WTC11 (cell line): Measurements from ENCODE around the gene ZNF74. TPM values are rescaled to one million over a fixed set of nuclear protein-coding genes. Genes with fewer than 3 reads are reported as not detected.

ENCODE experiments used
- ATAC-seq: fragments of 200-7000 bp; cut with Tn5 transposase; 2 replicates; pipeline ENCODE4 v1.10.0; 2021; ENCODE audit warnings: mild to moderate bottlenecking, moderate library complexity
- CTCF ChIA-PET: fragments of 300-600 bp; sonication (Branson Sonifier 250); formaldehyde crosslinking; loops from one replicate; lab custom pipeline; 2021; ENCODE audit warnings: antibody characterized with exemption; lab: Charles Lee
- POLR2A ChIA-PET: fragments of 350-600 bp; sonication (Branson Sonifier 250); formaldehyde crosslinking; loops from one replicate; lab custom pipeline; 2021; ENCODE audit warnings: antibody characterized with exemption; lab: Charles Lee
- DNase-seq: peaks from one replicate; pipeline ENCODE4 v3.0.0; 2021; ENCODE audit warnings: low spot score
- H3K27ac Mint-ChIP-seq: 2 replicates; pipeline ENCODE4 v1.8.0; 2021; ENCODE audit warnings: mixed read lengths
- H3K27me3 Mint-ChIP-seq: 2 replicates; pipeline ENCODE4 v1.8.0; 2021; ENCODE audit warnings: low read depth, mild to moderate bottlenecking, moderate library complexity, mixed read lengths
- H3K36me3 Mint-ChIP-seq: 2 replicates; pipeline ENCODE4 v1.8.0; 2021; ENCODE audit warnings: mixed read lengths
- H3K4me1 Mint-ChIP-seq: 2 replicates; pipeline ENCODE4 v1.8.0; 2022; ENCODE audit warnings: mixed read lengths
- H3K4me3 Mint-ChIP-seq: 2 replicates; pipeline ENCODE4 v1.8.0; 2021; ENCODE audit warnings: mild to moderate bottlenecking, moderate library complexity, mixed read lengths
- H3K9me3 Mint-ChIP-seq: 2 replicates; pipeline ENCODE4 v1.8.0; 2021; ENCODE audit warnings: mixed read lengths
- AFF4 ChIP-seq: sonication (generic); formaldehyde crosslinking; IDR thresholded peaks from 2 replicates; pipeline ENCODE4 v1.8.1; 2023; ENCODE audit warnings: mild to moderate bottlenecking, missing genetic modification reagents, borderline replicate concordance
- ATF1 ChIP-seq: sonication (generic); formaldehyde crosslinking; IDR thresholded peaks from 2 replicates; pipeline ENCODE4 v1.8.1; 2023; ENCODE audit warnings: mild to moderate bottlenecking, moderate library complexity, missing genetic modification reagents
- ATF3 ChIP-seq: sonication (generic); formaldehyde crosslinking; conservative IDR thresholded peaks from 2 replicates; pipeline ENCODE4 v1.8.1; 2022; ENCODE audit warnings: mild to moderate bottlenecking, missing genetic modification reagents
- CREB1 ChIP-seq: sonication (generic); formaldehyde crosslinking; IDR thresholded peaks from 2 replicates; pipeline ENCODE4 v1.8.0; 2023; ENCODE audit warnings: mild to moderate bottlenecking, missing genetic modification reagents
- CREM ChIP-seq: sonication (generic); formaldehyde crosslinking; IDR thresholded peaks from 2 replicates; pipeline ENCODE4 v1.8.1; 2022; ENCODE audit warnings: mild to moderate bottlenecking, missing genetic modification reagents, moderate library complexity
- E2F5 ChIP-seq: sonication (generic); formaldehyde crosslinking; IDR thresholded peaks from 2 replicates; pipeline ENCODE4 v1.8.1; 2022; ENCODE audit warnings: mild to moderate bottlenecking, moderate library complexity, missing genetic modification reagents
- ELF4 ChIP-seq: sonication (generic); formaldehyde crosslinking; IDR thresholded peaks from 2 replicates; pipeline ENCODE4 v1.8.1; 2022; ENCODE audit warnings: low read depth, mild to moderate bottlenecking, moderate library complexity, missing genetic modification reagents
- FOXK1 ChIP-seq: sonication (generic); formaldehyde crosslinking; IDR thresholded peaks from 2 replicates; pipeline ENCODE4 v1.8.0; 2022; ENCODE audit warnings: mild to moderate bottlenecking, moderate library complexity, missing genetic modification reagents
- IRF2 ChIP-seq: sonication (generic); formaldehyde crosslinking; IDR thresholded peaks from 2 replicates; pipeline ENCODE4 v1.8.0; 2022; ENCODE audit warnings: low read depth, missing genetic modification reagents, borderline replicate concordance
- JAZF1 ChIP-seq: fragments of 250-450 bp; sonication (Bioruptor Pico); IDR thresholded peaks from 2 replicates; pipeline ENCODE4 v1.9.0; 2021; ENCODE audit warnings: moderate library complexity, mild to moderate bottlenecking, inconsistent platforms
- KAT7 ChIP-seq: sonication (generic); formaldehyde crosslinking; IDR thresholded peaks from 2 replicates; pipeline ENCODE4 v1.8.1; 2023; ENCODE audit warnings: missing genetic modification reagents, mild to moderate bottlenecking, borderline replicate concordance
- NFE2L1 ChIP-seq: sonication (generic); formaldehyde crosslinking; IDR thresholded peaks from 2 replicates; pipeline ENCODE4 v1.8.1; 2023; ENCODE audit warnings: missing genetic modification reagents
- NR3C1 ChIP-seq: sonication (generic); formaldehyde crosslinking; conservative IDR thresholded peaks from 2 replicates; pipeline ENCODE4 v1.8.1; 2023; ENCODE audit warnings: low read depth, mild to moderate bottlenecking, missing genetic modification reagents
- PRRX2 ChIP-seq: fragments of 250-450 bp; sonication (Bioruptor Pico); IDR thresholded peaks from 2 replicates; pipeline ENCODE4 v1.8.0; 2021; ENCODE audit warnings: mild to moderate bottlenecking
- RELA ChIP-seq: sonication (generic); formaldehyde crosslinking; IDR thresholded peaks from 2 replicates; pipeline ENCODE4 v1.8.1; 2022; ENCODE audit warnings: missing genetic modification reagents, mild to moderate bottlenecking, borderline replicate concordance
- SP1 ChIP-seq: sonication (generic); formaldehyde crosslinking; conservative IDR thresholded peaks from 2 replicates; pipeline ENCODE4 v1.8.1; 2022; ENCODE audit warnings: missing genetic modification reagents
- ZNF281 ChIP-seq: sonication (generic); formaldehyde crosslinking; IDR thresholded peaks from 2 replicates; pipeline ENCODE4 v1.8.0; 2023; ENCODE audit warnings: mild to moderate bottlenecking, missing genetic modification reagents
- ZSCAN18 ChIP-seq: fragments of 250-450 bp; sonication (Bioruptor Pico); IDR thresholded peaks from 2 replicates; pipeline ENCODE4 v2.1.2; 2022; ENCODE audit warnings: mild to moderate bottlenecking, moderate library complexity
- total RNA-seq: library from RNA; stranded (reverse); gene quantifications from 3 replicates; pipeline ENCODE4 v1.2.3, GENCODE V29; 2021
- TF ChIP-seq, protein P1 (sequence below): sonication (generic); formaldehyde crosslinking; IDR thresholded peaks from 2 replicates; pipeline ENCODE4 v1.8.1; 2022; ENCODE audit warnings: mild to moderate bottlenecking, missing genetic modification reagents, moderate library complexity, borderline replicate concordance
- TF ChIP-seq, protein P2 (sequence below): fragments of 250-450 bp; sonication (Bioruptor Pico); IDR thresholded peaks from 2 replicates; pipeline ENCODE4 v1.8.0; 2021; ENCODE audit warnings: mild to moderate bottlenecking
- TF ChIP-seq, protein P3 (sequence below): sonication (generic); formaldehyde crosslinking; IDR thresholded peaks from 2 replicates; pipeline ENCODE4 v1.8.0; 2023; ENCODE audit warnings: missing genetic modification reagents
- TF ChIP-seq, protein P4 (sequence below): sonication (generic); formaldehyde crosslinking; IDR thresholded peaks from 2 replicates; pipeline ENCODE4 v1.8.1; 2023; ENCODE audit warnings: mild to moderate bottlenecking, missing genetic modification reagents

ZNF74 gene
- total RNA-seq, 1 experiment from 2014 or later = 62.8 TPM

GRCh38 chr22:20431511-20432192 lies 37.7 kb downstream of the ZNF74 start:
- H3K36me3 Mint-ChIP-seq = peaks cover 9% of the 10 kb centered on the region
- POLR2A ChIA-PET = no interaction called here

GRCh38 chr22:20432244-20432686 lies 38.3 kb downstream of the ZNF74 start:
- ChIA-PET POLR2A (no interaction called here), CTCF (interaction anchor here (0.7 to 5.7 kb wide), 6 partner anchors 14 to 1215 kb away, joined by 3 to 31 read pairs (median 4); no protein-coding TSS in a partner anchor)
- H3K4me1 Mint-ChIP-seq = peaks cover 24% of the 10 kb centered on the region
- TF ChIP-seq ELF4 (CRISPR knock-in tag) = no peak
- TF ChIP-seq AFF4 (CRISPR knock-in tag) = no peak
- TF ChIP-seq ZNF281 (CRISPR knock-in tag) = no peak
- TF ChIP-seq ZSCAN18 = no peak
- TF ChIP-seq CREB1 (CRISPR knock-in tag) = no peak
- TF ChIP-seq, protein P1, sequence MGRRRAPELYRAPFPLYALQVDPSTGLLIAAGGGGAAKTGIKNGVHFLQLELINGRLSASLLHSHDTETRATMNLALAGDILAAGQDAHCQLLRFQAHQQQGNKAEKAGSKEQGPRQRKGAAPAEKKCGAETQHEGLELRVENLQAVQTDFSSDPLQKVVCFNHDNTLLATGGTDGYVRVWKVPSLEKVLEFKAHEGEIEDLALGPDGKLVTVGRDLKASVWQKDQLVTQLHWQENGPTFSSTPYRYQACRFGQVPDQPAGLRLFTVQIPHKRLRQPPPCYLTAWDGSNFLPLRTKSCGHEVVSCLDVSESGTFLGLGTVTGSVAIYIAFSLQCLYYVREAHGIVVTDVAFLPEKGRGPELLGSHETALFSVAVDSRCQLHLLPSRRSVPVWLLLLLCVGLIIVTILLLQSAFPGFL = no peak
- TF ChIP-seq, protein P2, sequence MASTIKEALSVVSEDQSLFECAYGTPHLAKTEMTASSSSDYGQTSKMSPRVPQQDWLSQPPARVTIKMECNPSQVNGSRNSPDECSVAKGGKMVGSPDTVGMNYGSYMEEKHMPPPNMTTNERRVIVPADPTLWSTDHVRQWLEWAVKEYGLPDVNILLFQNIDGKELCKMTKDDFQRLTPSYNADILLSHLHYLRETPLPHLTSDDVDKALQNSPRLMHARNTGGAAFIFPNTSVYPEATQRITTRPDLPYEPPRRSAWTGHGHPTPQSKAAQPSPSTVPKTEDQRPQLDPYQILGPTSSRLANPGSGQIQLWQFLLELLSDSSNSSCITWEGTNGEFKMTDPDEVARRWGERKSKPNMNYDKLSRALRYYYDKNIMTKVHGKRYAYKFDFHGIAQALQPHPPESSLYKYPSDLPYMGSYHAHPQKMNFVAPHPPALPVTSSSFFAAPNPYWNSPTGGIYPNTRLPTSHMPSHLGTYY (CRISPR knock-in tag) = no peak
- no peak for TF ChIP-seq JAZF1 (CRISPR knock-in tag)
- no peak for TF ChIP-seq NR3C1 (CRISPR knock-in tag)
- TF ChIP-seq PRRX2 (CRISPR knock-in tag) = no peak
- DNase-seq (no peak), ATAC-seq (no peak)
- peaks cover 71% of the 10 kb centered on the region for H3K27me3 Mint-ChIP-seq
- H3K4me3 Mint-ChIP-seq = peak overlapping the region; percentile 66
- peaks cover 6% of the 10 kb centered on the region for H3K36me3 Mint-ChIP-seq
- no peak overlapping the region for H3K27ac Mint-ChIP-seq
- H3K9me3 Mint-ChIP-seq = no peaks in the 10 kb centered on the region

More at GRCh38 chr22:20431511-20432192, 37.7 kb downstream of the ZNF74 start:
- DNase-seq = peak; percentile 51
- Mint-ChIP-seq H3K4me3 (peak overlapping the region; percentile 66), H3K27me3 (peaks cover 64% of the 10 kb centered on the region)
- CTCF ChIA-PET = interaction anchor here (1.0 to 5.7 kb wide), 4 partner anchors 14 to 174 kb away, joined by 3 to 31 read pairs (median 4); no protein-coding TSS in a partner anchor
- 0 out of 2 replicates have a peak, but pooled peaks have one; percentile 32 for TF ChIP-seq NFE2L1
- TF ChIP-seq CREM (CRISPR knock-in tag) = no peak
- TF ChIP-seq ATF1 (CRISPR knock-in tag) = 0 out of 2 replicates have a peak, but pooled peaks have one; percentile 2
- TF ChIP-seq RELA = no peak
- TF ChIP-seq IRF2 (CRISPR knock-in tag) = no peak
- no peak; the same call in 1 of the 2 replicates for TF ChIP-seq KAT7
- TF ChIP-seq, protein P3, sequence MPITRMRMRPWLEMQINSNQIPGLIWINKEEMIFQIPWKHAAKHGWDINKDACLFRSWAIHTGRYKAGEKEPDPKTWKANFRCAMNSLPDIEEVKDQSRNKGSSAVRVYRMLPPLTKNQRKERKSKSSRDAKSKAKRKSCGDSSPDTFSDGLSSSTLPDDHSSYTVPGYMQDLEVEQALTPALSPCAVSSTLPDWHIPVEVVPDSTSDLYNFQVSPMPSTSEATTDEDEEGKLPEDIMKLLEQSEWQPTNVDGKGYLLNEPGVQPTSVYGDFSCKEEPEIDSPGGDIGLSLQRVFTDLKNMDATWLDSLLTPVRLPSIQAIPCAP (CRISPR knock-in tag) = no peak
- no peak for TF ChIP-seq ATF3 (CRISPR knock-in tag)
- no peak for TF ChIP-seq E2F5 (CRISPR knock-in tag)
- TF ChIP-seq SP1 = peak; percentile 40; the same call in 1 of the 2 replicates
- TF ChIP-seq FOXK1 (CRISPR knock-in tag) = no peak
- TF ChIP-seq, protein P4, sequence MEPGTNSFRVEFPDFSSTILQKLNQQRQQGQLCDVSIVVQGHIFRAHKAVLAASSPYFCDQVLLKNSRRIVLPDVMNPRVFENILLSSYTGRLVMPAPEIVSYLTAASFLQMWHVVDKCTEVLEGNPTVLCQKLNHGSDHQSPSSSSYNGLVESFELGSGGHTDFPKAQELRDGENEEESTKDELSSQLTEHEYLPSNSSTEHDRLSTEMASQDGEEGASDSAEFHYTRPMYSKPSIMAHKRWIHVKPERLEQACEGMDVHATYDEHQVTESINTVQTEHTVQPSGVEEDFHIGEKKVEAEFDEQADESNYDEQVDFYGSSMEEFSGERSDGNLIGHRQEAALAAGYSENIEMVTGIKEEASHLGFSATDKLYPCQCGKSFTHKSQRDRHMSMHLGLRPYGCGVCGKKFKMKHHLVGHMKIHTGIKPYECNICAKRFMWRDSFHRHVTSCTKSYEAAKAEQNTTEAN (CRISPR knock-in tag) = 0 out of 2 replicates have a peak, but pooled peaks have one; percentile 53
- TF ChIP-seq, all 79 proteins: peak for 4
- no peak overlapping the region for H3K27ac Mint-ChIP-seq
- H3K9me3 Mint-ChIP-seq = no peaks in the 10 kb centered on the region
- peak; percentile 42 for ATAC-seq
- H3K4me1 Mint-ChIP-seq = peaks cover 21% of the 10 kb centered on the region
